TTC549 (cell line): ENCODE data around the gene ELF1.

Experiments
- FAIRE-seq: peaks from 2 replicates; lab custom pipeline; 2012; peaks lifted over from hg19 to GRCh38; lab: Jason Lieb, UNC

The ELF1 gene

DNA sequence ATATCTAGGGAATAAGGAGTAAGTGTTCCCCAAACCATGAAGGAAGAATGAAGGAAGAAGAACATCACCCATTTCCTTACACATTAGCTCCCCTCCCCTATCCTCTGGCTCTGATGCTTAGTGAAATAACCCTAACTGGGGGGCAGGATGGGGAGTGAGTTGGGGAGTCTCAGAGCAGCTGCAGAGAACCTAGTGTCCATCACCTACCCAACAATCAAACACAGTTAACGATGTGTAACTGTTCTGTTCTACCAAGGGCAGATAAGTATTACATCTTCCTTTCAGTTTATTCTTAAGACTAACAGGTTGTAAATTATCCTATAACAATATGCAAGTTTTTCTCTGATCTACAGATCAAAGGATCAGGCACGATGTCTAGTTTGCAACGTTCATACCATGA, 12.8 kb downstream of the ELF1 start:
- FAIRE-seq = no peak

- FAIRE-seq = no peak
Measured at GRCh38 chr13:41005704-41006103, 13.4 kb downstream of the ELF1 start.

DNA sequence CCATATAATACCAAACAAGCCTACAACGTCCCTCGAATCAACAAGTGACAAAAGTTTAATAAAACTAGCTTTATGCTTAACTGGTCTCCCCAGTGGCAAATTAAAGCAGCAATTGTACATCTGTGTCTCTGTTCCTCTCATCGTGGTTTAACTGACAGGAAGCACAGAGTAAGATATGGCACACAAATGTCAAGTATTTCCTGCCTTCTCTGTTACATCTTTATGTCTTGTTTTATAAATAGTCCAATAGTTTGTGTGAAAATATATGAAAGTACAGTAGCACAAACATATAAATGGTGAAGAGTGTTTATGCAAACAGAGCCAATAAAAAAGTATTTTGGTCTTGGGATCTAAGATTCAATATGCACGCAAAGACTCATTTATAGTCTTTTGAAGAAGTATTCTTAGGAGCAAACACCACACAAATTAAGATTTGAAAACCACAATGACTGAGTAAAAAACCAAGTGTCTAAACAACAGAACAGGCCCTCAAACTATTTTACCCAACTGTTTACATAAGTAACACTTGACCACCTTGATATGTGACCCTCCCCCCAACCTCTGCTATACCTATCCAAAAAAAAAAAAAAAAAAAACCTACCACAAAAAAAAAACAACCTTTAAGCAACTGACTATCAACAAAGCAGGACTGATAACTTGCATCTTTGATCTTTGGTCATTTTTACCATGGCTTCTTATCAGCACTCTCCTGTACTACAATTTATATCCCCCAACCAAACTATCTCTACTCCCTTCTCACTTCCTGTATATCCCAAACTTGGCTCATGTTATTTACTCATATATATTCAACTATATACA, 14.0 kb downstream of the ELF1 start:
- FAIRE-seq = no peak

GRCh38 chr13:41002606-41003005, 16.5 kb downstream of the ELF1 start:
- no peak for FAIRE-seq

DNA sequence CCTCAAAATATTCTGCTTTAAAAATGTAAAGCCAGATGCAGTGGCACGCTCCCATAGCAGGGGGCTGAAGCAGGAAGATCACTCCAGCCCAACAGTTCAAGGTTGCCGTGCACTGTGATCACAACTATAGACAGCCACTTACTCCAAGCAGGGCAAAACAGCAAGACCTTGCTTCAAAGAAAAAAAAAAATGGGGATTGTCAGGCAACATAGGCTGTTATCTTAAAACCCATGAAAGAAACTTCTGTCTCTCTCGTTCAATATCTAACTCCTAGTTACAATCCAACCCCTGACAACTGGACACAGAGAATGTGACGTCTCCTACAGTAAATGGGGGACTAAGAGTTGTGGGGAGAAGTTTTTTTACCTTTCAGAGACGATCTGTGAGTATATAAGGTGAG, 17.4 kb downstream of the ELF1 start:
- no peak for FAIRE-seq

DNA sequence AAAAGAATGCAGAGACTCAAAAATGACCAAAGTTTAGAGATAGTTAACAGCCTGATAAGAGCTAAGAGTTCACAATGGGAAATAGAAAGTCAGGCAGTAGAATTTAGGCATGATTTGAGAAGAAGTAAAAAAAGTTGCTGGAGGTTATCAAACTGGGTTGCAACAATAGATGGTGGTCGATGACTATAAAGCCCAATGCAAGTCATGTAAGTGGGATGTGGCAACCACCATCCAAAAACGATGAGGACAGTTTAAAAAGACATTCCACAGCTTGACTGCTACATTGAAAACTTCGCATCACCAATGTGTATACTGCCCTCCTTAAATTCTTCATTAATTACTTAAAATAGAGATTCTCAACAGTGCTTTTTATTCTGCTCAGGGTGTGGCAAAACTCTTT, 19.7 kb downstream of the ELF1 start:
- FAIRE-seq = no peak

DNA sequence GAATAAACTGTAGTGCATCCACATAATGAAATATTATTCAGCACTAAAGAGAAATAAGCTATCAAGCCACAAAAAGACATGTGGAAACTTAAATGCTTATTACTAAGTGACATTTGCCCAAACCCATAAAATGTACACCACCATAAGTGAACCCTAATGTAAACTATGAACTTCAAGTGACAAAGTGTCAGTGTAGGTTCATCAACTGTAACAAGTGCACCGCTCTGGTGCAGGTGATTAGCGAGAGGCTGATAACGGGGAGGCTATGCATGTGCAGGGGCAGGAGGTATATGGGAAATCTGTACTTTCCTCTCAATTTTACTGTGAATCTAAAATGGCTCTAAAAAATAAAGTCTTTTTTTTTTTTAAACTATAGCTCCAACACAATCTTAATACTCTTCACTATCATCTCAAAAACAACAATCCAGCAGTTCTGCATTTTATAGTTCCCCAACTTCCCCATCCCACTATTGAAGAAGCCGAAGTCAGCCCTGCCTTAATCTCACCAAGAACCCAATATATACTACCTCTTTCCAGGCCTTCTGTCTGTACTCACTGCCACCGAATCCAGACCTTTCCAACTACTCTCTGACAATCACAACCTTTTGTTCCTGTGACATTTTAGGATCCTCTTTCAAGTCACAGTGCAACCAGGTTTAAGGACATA, 22.6 kb downstream of the ELF1 start:
- FAIRE-seq = no peak

DNA sequence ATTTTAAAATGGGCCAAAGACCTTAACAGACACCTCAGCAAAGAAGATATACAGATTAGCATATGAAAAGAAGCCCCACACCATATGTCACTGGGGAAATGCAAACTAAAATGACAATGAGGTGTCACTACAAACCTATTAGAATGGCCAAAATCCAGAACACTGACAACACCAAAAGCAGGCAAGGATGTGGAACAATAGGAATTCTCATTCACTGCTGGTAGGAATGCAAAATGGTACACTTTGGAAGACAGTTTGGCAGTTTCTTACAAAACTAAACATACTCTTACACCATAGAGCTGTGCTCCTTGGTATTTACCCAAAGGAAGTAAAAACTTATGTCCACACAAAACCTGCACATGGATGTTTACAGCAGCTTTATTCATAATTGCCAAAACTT, 23.1 kb downstream of the ELF1 start:
- no peak for FAIRE-seq

- no peak for FAIRE-seq
Measured at GRCh38 chr13:40994581-40995230, 24.4 kb downstream of the ELF1 start.

GRCh38 chr13:40993987-40994386, 25.1 kb downstream of the ELF1 start:
- no peak for FAIRE-seq

- FAIRE-seq = no peak
Measured at GRCh38 chr13:40992678-40993518, 26.2 kb downstream of the ELF1 start.

GRCh38 chr13:40987606-40988280, 31.4 kb downstream of the ELF1 start:
- FAIRE-seq = no peak

- FAIRE-seq = no peak
Measured at GRCh38 chr13:40986101-40986856, 32.8 kb downstream of the ELF1 start.

GRCh38 chr13:40985381-40986100, 33.6 kb downstream of the ELF1 start:
- FAIRE-seq = no peak

- FAIRE-seq = no peak
Measured at GRCh38 chr13:40984668-40985366, 34.3 kb downstream of the ELF1 start.

DNA sequence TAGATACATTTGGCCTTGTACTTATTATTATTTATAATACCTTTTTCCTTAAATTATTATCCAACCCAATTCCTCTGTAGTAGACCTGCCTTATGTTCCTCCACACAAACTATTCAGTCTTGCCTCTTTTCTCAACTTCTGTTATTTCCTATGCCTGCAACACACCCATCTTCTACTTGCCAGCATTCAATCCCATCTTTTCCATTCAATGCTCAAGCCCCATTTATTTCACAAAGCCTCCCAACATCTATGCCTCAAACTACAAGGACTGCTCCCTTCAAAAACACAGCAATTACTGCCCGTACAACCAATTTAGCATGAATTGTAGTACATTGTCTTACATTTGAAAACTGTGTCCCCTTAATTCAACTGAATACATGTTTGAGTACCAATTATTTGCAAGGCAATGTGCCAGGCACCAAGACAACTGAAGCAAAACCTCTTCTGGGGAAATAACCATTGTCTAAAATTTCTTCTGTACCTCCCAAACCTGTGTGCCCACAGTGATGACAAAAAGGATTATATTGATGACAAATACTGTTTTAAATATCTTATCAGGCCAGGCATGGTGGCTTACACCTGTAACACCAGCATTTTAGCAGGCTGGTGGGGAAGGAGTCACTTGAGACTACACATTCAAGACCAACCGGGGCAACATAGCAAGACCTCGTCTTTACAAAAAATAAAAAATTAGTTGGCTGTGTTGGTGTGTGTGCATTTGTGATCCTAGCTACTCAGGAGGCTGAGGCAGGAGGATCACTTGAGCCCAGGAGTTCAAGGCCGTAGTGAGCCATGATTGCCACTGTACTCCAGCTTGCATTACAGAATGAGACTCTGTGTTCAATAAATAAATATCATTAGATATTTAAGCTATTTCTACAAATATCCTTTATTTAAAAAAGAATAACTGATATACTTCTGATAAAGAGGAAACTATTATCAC, 35.1 kb downstream of the ELF1 start:
- no peak for FAIRE-seq

GRCh38 chr13:40983259-40983658, 35.9 kb downstream of the ELF1 start:
- no peak for FAIRE-seq

- FAIRE-seq = no peak
Measured at GRCh38 chr13:40982772-40983171, 36.3 kb downstream of the ELF1 start.

GRCh38 chr13:40981949-40982348, 37.2 kb downstream of the ELF1 start:
- no peak for FAIRE-seq
